CD4-positive, alpha-beta T cell treated with Interleukin-10 for 1 hour (primary cell): ENCODE data around the gene POU2F2.

ENCODE experiments used
- DNase-seq: peaks from one replicate; pipeline ENCODE4 v3.0.0-alpha.2; 2020

POU2F2 gene

GRCh38 chr19:42132030-42132628 is at the start of gene POU2F2:
Gene POU2F2 (minus strand): TSS chr19:42132446. CDS start chr19:42132411, 35 bp downstream.
- DNase-seq, result peak; percentile 91

GRCh38 chr19:42178791-42179674 is 46.8 kb upstream of the POU2F2 start:
- DNase-seq, result no peak

- no peak for DNase-seq
These were observed 45.4 kb upstream of the POU2F2 start for GRCh38 chr19:42177686-42178019.

GRCh38 chr19:42176990-42177685 is 44.9 kb upstream of the POU2F2 start:
- DNase-seq, result peak; percentile 80

GRCh38 chr19:42176649-42176989 is 44.4 kb upstream of the POU2F2 start:
- no peak for DNase-seq

GRCh38 chr19:42175952-42176648 is 43.9 kb upstream of the POU2F2 start:
- no peak for DNase-seq

GRCh38 chr19:42174958-42175734 is 42.9 kb upstream of the POU2F2 start:
- DNase-seq, result no peak

GRCh38 chr19:42174188-42174587 is 41.9 kb upstream of the POU2F2 start:
- no peak for DNase-seq

- no peak for DNase-seq
These were observed 41.4 kb upstream of the POU2F2 start for GRCh38 chr19:42173695-42174094.

GRCh38 chr19:42172261-42172660 is 40.0 kb upstream of the POU2F2 start:
- no peak for DNase-seq

GRCh38 chr19:42170715-42171114 is 38.5 kb upstream of the POU2F2 start:
- no peak for DNase-seq

GRCh38 chr19:42169486-42170413 is 37.5 kb upstream of the POU2F2 start:
- no peak for DNase-seq

GRCh38 chr19:42168206-42168605 is 36.0 kb upstream of the POU2F2 start:
- DNase-seq, result no peak

GRCh38 chr19:42166316-42166715 is 34.1 kb upstream of the POU2F2 start:
- no peak for DNase-seq

GRCh38 chr19:42165146-42165545 is 32.9 kb upstream of the POU2F2 start:
- DNase-seq, result no peak

- no peak for DNase-seq
These were observed 29.5 kb upstream of the POU2F2 start for GRCh38 chr19:42161616-42162263.

GRCh38 chr19:42159942-42160341 is 27.7 kb upstream of the POU2F2 start:
- DNase-seq, result peak; percentile 16

- no peak for DNase-seq
These were observed 26.7 kb upstream of the POU2F2 start for GRCh38 chr19:42158926-42159325.

GRCh38 chr19:42156571-42156970 is 24.3 kb upstream of the POU2F2 start:
- DNase-seq, result no peak

- DNase-seq, result no peak
These were observed 23.6 kb upstream of the POU2F2 start for GRCh38 chr19:42155796-42156195.
